GM12878 (cell line): ENCODE measurements around the gene FZD2. TPM values are rescaled to one million over a fixed set of nuclear protein-coding genes. Genes with fewer than 3 reads are reported as not detected.
"Not testable (repeated sequence)": the region's sequence is repeated elsewhere in the genome, so short reads cannot be mapped to it uniquely, and the experiment has no call there.

Experiments used
- ATAC-seq: fragments of 200-7000 bp; cut with Tn5 transposase; 3 replicates; pipeline ENCODE4 v1.9.1; 2020; ENCODE audit warnings: mild to moderate bottlenecking, moderate library complexity
- BruUV-seq: library from RNA; stranded (reverse); fragments of 400-500 nt; replicated peaks from 2 replicates; lab custom pipeline; 2021; lab: Mats Ljungman, UMichigan
- CTCF ChIA-PET: fragments of 300-600 bp; sonication (Branson Sonifier 250); formaldehyde crosslinking; extraction: SDS; loops from one replicate; lab custom pipeline; 2021; ENCODE audit warnings: inconsistent platforms; lab: Yijun Ruan, JAX
- POLR2A ChIA-PET: fragments of 350-600 bp; formaldehyde crosslinking; extraction: SDS; loops from one replicate; lab custom pipeline; 2021; ENCODE audit warnings: inconsistent platforms; lab: Charles Lee
- RAD21 ChIA-PET: fragments of 300-600 bp; sonication (Branson Sonifier 250); formaldehyde crosslinking; loops from one replicate; lab custom pipeline; 2023; ENCODE audit warnings: antibody characterized with exemption; ENCODE audit not compliant: unreplicated experiment; lab: Charles Lee
- SMC1A ChIA-PET: fragments of 300-600 bp; sonication (Branson Sonifier 250); formaldehyde crosslinking; loops from one replicate; lab custom pipeline; 2023; ENCODE audit not compliant: unreplicated experiment, uncharacterized antibody; lab: Charles Lee
- DNase-seq: peaks from one replicate; pipeline ENCODE4 v3.0.0-alpha.2; 2011; ENCODE audit warnings: low read depth, low spot score
- FAIRE-seq: peaks from 3 replicates; lab custom pipeline; 2011; peaks lifted over from hg19 to GRCh38; lab: Jason Lieb, UNC
- H2AFZ ChIP-seq: 2 replicates; pipeline ENCODE4 v1.6.0; 2011; ENCODE audit warnings: low read depth, low read length, control low read depth; ENCODE audit not compliant: control insufficient read depth
- H3K27ac ChIP-seq: 2 replicates; pipeline ENCODE4 v1.5.1; 2011; ENCODE audit warnings: control low read depth; ENCODE audit not compliant: control insufficient read depth, insufficient read depth
- H3K27me3 ChIP-seq, 2 experiments: replicated peaks in 1 of 2; 2 replicates each; pipeline versions ENCODE4 v1.6.0 to v1.6.1; 2011; ENCODE audit warnings: low read length in 1 of 2; ENCODE audit not compliant: control insufficient read depth in 2 of 2, insufficient read depth in 2 of 2
- H3K36me3 ChIP-seq, 2 experiments: 2 replicates each; pipeline ENCODE4 v1.5.1; 2011; ENCODE audit warnings: low read length in 1 of 2; ENCODE audit not compliant: control insufficient read depth in 2 of 2, insufficient read depth in 2 of 2
- H3K4me1 ChIP-seq: 2 replicates; pipeline ENCODE4 v1.6.1; 2011; ENCODE audit warnings: mild to moderate bottlenecking, low read length, moderate library complexity, mixed read lengths; ENCODE audit not compliant: control insufficient read depth, insufficient read depth
- H3K4me2 ChIP-seq: 2 replicates; pipeline ENCODE4 v1.6.0; 2011; ENCODE audit warnings: control low read depth; ENCODE audit not compliant: control insufficient read depth, insufficient read depth
- H3K4me3 ChIP-seq: fragments of 200-600 bp; sonication (generic); 2 replicates; pipeline ENCODE4 v1.5.1; 2016
- H3K79me2 ChIP-seq: 2 replicates; pipeline ENCODE4 v1.6.0; 2011; ENCODE audit warnings: low read length; ENCODE audit not compliant: control insufficient read depth, insufficient read depth
- H3K9ac ChIP-seq: 2 replicates; pipeline ENCODE4 v1.8.0; 2011; ENCODE audit warnings: low read length, control low read depth, mixed read lengths; ENCODE audit not compliant: control insufficient read depth, insufficient read depth
- H3K9me3 ChIP-seq: replicated peaks from 3 replicates; pipeline ENCODE4 v1.5.1; 2011; ENCODE audit warnings: mild to moderate bottlenecking, low read length; ENCODE audit not compliant: control insufficient read depth, insufficient read depth
- H4K20me1 ChIP-seq: 2 replicates; pipeline ENCODE4 v1.6.0; 2011; ENCODE audit not compliant: control insufficient read depth, insufficient read depth
- BCL11A ChIP-seq: IDR thresholded peaks from 2 replicates; pipeline ENCODE4 v1.6.1; 2011; ENCODE audit warnings: low read depth, low read length
- HDAC2 ChIP-seq: fragments of 200-600 bp; sonication (generic); IDR thresholded peaks from 2 replicates; pipeline ENCODE4 v1.6.1; 2017
- MTA3 ChIP-seq: IDR thresholded peaks from 2 replicates; pipeline ENCODE4 v1.6.1; 2012; ENCODE audit warnings: low read length, inconsistent platforms, borderline replicate concordance
- NFYA ChIP-seq: IDR thresholded peaks from 2 replicates; pipeline ENCODE4 v1.6.1; 2011; ENCODE audit warnings: low read depth, mild to moderate bottlenecking, low read length, improper control_type of control experiment, borderline replicate concordance
- WGBS: methylation state at CpG from one replicate; pipeline ENCODE4 v1.1.6; 2016; ENCODE audit warnings: low lambda C conversion rate; ENCODE audit not compliant: insufficient replicate concordance, insufficient coverage; ENCODE audit errors: missing lambda C conversion rate; 5-methylcytosine and 5-hydroxymethylcytosine counted together
- in situ Hi-C: fragments of 300-500 bp; cut with MboI; formaldehyde crosslinking; loops from 9 replicates; pipeline ENCODE4 v1.14.3; 2018; ENCODE audit warnings: mixed read lengths
- intact Hi-C: fragments of 100-400 bp; cut with micrococcal nuclease; formaldehyde crosslinking; loops from one replicate; pipeline ENCODE4 v1.14.2; 2022; ENCODE audit not compliant: unreplicated experiment
- polyA plus RNA-seq, 11 experiments: library from polyadenylated mRNA; depleted of rRNA in 4 of 11; unstranded in 6 of 11; stranded (reverse) in 5 of 11; fragments of >200 nt; fragmentation: Nextera tagmentation in 4 of 11; fragmentation: Illumina TruSeq in 1 of 11; extraction: Ambion mirVana in 4 of 11; extraction: Trizol in 1 of 11; gene quantifications; 1 replicate in 1 of 11; 2 replicates in 10 of 11; pipeline versions ENCODE4 v1.2.1 to v1.2.3, GENCODE V29; 2011 to 2016; ENCODE audit warnings: inconsistent platforms in 2 of 11, missing spikeins in 2 of 11, low read depth in 1 of 11
- total RNA-seq, 4 experiments: library from RNA; depleted of rRNA in 3 of 4; stranded (reverse); fragments of >200 nt in 3 of 4; fragmentation: Illumina TruSeq in 1 of 4; extraction: Trizol in 1 of 4; gene quantifications; 2 replicates each; pipeline versions ENCODE4 v1.2.1 to v1.2.3, GENCODE V29; 2013 to 2021

The FZD2 gene
- total and polyA plus RNA-seq, 10 of the 15 experiments (the other 5 are each of a cell fraction or from before 2014, with no cell fraction given) = 0.09 to 4.2 (median 0.63) TPM; not detected in 1

DNA sequence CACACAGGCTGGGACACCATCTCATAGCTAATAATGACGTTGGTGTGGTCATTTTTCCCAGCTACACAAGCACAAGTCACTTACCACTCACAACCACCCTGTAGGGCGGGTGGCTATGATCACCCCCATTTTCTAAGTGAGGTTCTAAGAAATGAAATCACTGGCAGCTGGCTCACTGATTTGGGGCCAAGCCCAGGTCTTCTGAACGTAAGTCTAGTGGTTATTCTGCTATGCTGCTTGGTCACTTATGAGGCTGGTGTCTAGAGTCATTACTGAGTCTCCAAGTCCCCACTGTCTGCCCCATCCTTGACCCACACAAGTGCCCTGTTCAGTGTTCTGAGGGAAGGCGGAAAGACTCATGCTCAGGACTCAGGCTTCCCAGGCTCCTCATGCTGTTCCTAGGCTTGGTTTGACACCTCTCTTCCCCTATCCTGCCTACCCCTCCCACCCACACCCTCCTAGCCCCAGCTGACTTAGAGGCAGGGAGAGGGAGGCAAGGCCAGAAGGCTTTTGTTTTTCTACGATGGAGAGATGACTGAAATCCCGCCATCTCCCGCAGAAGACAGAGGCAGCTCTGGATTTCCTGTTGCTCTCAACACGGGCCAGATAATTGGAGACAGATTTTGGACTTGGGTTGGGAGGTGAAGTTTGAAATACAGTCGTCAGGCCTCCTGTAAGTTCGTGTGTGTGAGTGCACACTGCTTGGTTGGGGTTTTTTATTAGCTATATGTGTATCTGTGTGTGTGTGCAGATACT is 32.2 kb downstream of the FZD2 start:
- in situ Hi-C loops (no loop called here), intact Hi-C loops (no loop called here)
- SMC1A ChIA-PET = no interaction called here
- no TSS peak for BruUV-seq
- CTCF ChIA-PET = no interaction called here
- no peaks in the 10 kb centered on the region for H3K79me2 ChIP-seq
- no peak overlapping the region for H2AFZ ChIP-seq
- no peaks in the 10 kb centered on the region for H3K36me3 ChIP-seq
- DNase-seq = no peak
- no peaks in the 10 kb centered on the region; a peak in 1 of 4 replicates for H3K27me3 ChIP-seq
- RAD21 ChIA-PET = no interaction called here
- no peak; the same call in 2 of the 3 replicates for ATAC-seq
- H3K9ac ChIP-seq = no peak overlapping the region
- H4K20me1 ChIP-seq = no peaks in the 10 kb centered on the region
- H3K4me3 ChIP-seq = no peak overlapping the region
- H3K27ac ChIP-seq = no peak overlapping the region
- POLR2A ChIA-PET = no interaction called here
- H3K4me1 ChIP-seq = no peaks in the 10 kb centered on the region
- no peak for TF ChIP-seq NFYA
- TF ChIP-seq BCL11A = no peak
- TF ChIP-seq HDAC2 = no peak
- TF ChIP-seq MTA3 = no peak
- WGBS = 40% methylated on average over 10 of the region's 10 CpGs
- H3K4me2 ChIP-seq = no peak overlapping the region
- no peaks in the 10 kb centered on the region for H3K9me3 ChIP-seq
- no peak for FAIRE-seq

DNA sequence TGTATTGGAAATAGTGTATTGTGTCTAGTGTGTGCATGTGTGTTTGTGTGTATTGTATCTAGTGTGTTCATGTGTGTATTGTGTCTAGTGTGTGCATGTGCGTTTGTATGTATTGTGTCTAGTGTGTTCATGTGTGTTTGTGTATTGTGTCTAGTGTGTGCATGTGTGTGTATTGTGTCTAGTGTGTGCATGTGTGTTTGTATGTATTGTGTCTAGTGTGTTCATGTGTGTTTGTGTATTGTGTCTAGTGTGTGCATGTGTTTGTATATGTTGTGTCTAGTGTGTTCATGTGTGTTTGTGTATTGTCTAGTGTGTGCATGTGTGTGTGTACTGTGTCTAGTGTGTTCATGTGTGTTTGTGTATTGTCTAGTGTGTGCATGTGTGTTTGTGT is 32.8 kb downstream of the FZD2 start:
- H3K9me3 ChIP-seq, BruUV-seq, intact Hi-C loops, H2AFZ ChIP-seq, H3K4me1 ChIP-seq, FAIRE-seq, in situ Hi-C loops, DNase-seq, CTCF ChIA-PET, H4K20me1 ChIP-seq, H3K27me3 ChIP-seq, H3K9ac ChIP-seq, SMC1A ChIA-PET, POLR2A ChIA-PET, H3K79me2 ChIP-seq, H3K4me2 ChIP-seq, H3K27ac ChIP-seq, H3K36me3 ChIP-seq, ATAC-seq, H3K4me3 ChIP-seq, RAD21 ChIA-PET: not testable (repeated sequence)
- WGBS = 87% methylated on average over 1 of the region's 1 CpG
